GM18517 (cell line): ENCODE measurements around the gene LCAT.
"Not testable (repeated sequence)": the region's sequence is repeated elsewhere in the genome, so short reads cannot be mapped to it uniquely, and the experiment has no call there.

ENCODE experiments used
- ATAC-seq: cut with Tn5 transposase; IDR thresholded peaks from one replicate; pipeline ENCODE4 v1.9.1; 2021; ENCODE audit warnings: mild to moderate bottlenecking, moderate library complexity; ENCODE audit not compliant: unreplicated experiment

LCAT gene

GRCh38 chr16:67933805-67934204 lies 10.1 kb downstream of the LCAT start:
- no peak for ATAC-seq

- ATAC-seq, result no peak
These were observed 11.5 kb downstream of the LCAT start for GRCh38 chr16:67932462-67932840.

- no peak for ATAC-seq
These were observed 12.0 kb downstream of the LCAT start, which contains the start of gene CTRL for GRCh38 chr16:67931712-67932461. Gene CTRL, minus strand, starts transcription at chr16:67931862. Its CDS starts 10 bp downstream, at chr16:67931852.

GRCh38 chr16:67930678-67931211 lies 13.2 kb downstream of the LCAT start:
- no peak for ATAC-seq

GRCh38 chr16:67930191-67930590 lies 13.7 kb downstream of the LCAT start:
- no peak for ATAC-seq

GRCh38 chr16:67928561-67929364 lies 15.2 kb downstream of the LCAT start:
- ATAC-seq, result no peak

GRCh38 chr16:67928147-67928546 lies 15.8 kb downstream of the LCAT start:
- ATAC-seq, result no peak

GRCh38 chr16:67927131-67927941 lies 16.6 kb downstream of the LCAT start:
- ATAC-seq, result no peak

- ATAC-seq, result no peak
These were observed 17.7 kb downstream of the LCAT start for GRCh38 chr16:67926181-67926750.

GRCh38 chr16:67924140-67924906 lies 19.6 kb downstream of the LCAT start:
- ATAC-seq, result no peak

- no peak for ATAC-seq
These were observed 20.4 kb downstream of the LCAT start for GRCh38 chr16:67923414-67924116.

- no peak for ATAC-seq
These were observed 21.2 kb downstream of the LCAT start for GRCh38 chr16:67922740-67923139.

- ATAC-seq, result no peak
These were observed 21.7 kb downstream of the LCAT start for GRCh38 chr16:67922221-67922620.

- no peak for ATAC-seq
These were observed 24.2 kb downstream of the LCAT start for GRCh38 chr16:67919622-67920221.

- no peak for ATAC-seq
These were observed 26.1 kb downstream of the LCAT start for GRCh38 chr16:67917852-67918236.

GRCh38 chr16:67917140-67917851 lies 26.6 kb downstream of the LCAT start:
- no peak for ATAC-seq

GRCh38 chr16:67915831-67916723 lies 27.8 kb downstream of the LCAT start:
- no peak for ATAC-seq

- ATAC-seq, result not testable (repeated sequence)
These were observed 28.5 kb downstream of the LCAT start for GRCh38 chr16:67915496-67915769.
